22Rv1 (cell line): ENCODE data around the gene NAA20.

ENCODE experiments used
- H3K27ac ChIP-seq: fragments of 450-650 bp; 2 replicates; pipeline ENCODE4 v1.5.1; 2017
- ZFX ChIP-seq: fragments of 450-650 bp; IDR thresholded peaks from 2 replicates; pipeline ENCODE4 v1.6.1; 2017; ENCODE audit warnings: antibody characterized with exemption, borderline replicate concordance
- TF ChIP-seq, protein P1 (sequence below): fragments of 450-650 bp; IDR thresholded peaks from 2 replicates; pipeline ENCODE4 v1.5.1; 2017; ENCODE audit warnings: mild to moderate bottlenecking

NAA20 gene

DNA sequence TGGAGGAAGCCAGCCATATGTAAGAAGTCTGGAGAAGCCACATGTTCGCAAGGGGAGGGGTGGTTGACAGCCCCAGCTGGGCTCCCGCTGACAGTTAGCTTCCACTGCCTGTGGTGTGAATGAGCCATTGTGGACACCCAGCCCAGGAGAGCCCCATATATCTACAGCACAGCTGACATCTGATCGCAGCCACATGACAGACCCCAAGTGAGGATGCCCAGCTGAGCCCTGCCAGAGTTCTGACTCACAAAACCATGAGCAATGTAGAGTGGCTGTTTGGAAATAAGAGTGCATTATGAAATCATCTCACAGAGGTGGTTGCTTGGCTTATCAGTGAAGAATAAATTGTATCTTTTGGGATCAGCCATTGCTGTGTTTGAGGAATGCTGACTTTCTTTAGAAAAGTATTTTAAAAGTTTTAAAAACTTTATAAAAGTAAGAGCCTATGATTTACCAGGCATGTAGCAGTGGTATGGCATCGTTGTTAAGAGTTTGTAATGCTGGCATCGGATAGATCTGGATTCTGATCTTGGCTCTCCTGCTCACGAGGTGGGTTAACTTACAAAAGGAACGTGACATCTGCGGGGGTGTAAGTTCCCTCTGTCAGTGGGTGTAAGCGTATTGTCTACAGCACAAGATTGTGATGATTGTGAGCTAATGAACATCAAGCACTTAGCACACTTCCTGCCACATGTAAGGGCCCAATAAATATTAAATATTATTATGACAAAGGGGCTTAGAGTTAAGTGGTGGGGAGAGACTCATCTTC, 59.3 kb downstream of the NAA20 start:
- no peak for TF ChIP-seq ZFX
- TF ChIP-seq, protein P1, sequence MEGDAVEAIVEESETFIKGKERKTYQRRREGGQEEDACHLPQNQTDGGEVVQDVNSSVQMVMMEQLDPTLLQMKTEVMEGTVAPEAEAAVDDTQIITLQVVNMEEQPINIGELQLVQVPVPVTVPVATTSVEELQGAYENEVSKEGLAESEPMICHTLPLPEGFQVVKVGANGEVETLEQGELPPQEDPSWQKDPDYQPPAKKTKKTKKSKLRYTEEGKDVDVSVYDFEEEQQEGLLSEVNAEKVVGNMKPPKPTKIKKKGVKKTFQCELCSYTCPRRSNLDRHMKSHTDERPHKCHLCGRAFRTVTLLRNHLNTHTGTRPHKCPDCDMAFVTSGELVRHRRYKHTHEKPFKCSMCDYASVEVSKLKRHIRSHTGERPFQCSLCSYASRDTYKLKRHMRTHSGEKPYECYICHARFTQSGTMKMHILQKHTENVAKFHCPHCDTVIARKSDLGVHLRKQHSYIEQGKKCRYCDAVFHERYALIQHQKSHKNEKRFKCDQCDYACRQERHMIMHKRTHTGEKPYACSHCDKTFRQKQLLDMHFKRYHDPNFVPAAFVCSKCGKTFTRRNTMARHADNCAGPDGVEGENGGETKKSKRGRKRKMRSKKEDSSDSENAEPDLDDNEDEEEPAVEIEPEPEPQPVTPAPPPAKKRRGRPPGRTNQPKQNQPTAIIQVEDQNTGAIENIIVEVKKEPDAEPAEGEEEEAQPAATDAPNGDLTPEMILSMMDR = no peak
- no peak overlapping the region for H3K27ac ChIP-seq

DNA sequence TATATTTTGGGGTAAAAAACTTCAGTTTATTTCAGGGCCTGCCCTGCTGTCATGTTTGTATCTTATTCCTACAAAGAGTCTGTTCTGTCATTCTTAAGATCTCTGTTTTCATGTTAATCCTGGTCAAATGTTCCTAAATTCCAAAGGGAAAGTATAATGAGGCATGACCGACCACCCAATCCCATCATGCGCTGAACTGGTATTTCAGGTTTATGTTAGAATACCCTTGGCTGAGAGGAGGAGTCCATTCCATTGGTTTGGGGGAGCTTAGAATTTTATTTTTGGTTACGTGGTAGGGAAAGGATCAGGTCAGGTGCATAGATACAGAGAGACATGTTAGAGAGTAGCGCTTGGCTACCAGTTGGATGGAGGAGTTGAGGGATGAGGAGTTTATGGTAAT, 60.9 kb downstream of the NAA20 start:
- no peak overlapping the region for H3K27ac ChIP-seq
- TF ChIP-seq ZFX = no peak
- TF ChIP-seq, protein P1 = no peak

DNA sequence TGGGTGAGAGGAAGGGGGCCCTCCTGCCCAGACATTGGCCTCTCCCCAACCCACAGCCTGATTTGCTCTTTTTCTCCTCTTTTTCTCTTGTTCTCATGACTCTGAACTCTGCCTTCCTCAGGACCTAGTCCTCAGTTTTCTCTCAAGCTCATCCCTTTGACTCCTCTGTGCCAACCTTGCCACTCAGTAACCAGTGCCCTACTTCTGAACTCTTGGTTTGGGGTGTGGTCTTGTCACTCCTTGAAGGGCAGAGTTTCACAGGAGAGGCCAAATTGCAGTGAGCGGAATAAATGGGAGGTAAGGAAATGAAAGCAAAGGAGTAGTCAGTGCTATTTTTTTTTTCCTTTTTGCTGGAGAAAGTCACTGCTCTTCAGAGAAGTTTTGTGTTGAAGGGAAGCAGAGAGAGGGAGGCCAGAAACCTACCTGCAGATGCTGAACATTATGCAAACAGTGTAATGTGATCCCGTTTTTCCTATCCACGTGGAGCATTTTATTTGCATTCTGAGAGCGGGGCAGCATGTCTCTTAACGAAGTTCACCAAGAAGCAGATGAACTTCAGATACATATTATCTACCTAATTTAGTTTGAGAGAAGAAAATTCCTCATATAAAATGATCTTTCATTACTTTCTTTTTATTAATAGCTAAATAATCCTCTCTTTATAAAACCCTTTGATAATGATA, 62.1 kb downstream of the NAA20 start:
- no peak for TF ChIP-seq ZFX
- TF ChIP-seq, protein P1 = no peak
- H3K27ac ChIP-seq = no peak overlapping the region
